IMR-90 (cell line): ENCODE data around the gene CAMTA2. TPM values are rescaled to one million over a fixed set of nuclear protein-coding genes. Genes with fewer than 3 reads are reported as not detected.

Source experiments
- ATAC-seq: fragments of 200-7000 bp; cut with Tn5 transposase; 2 replicates; pipeline ENCODE4 v1.9.1; 2020; ENCODE audit warnings: low read depth, mild to moderate bottlenecking, moderate library complexity
- BruUV-seq: library from RNA; stranded (reverse); fragments of 400-500 nt; replicated peaks from 2 replicates; lab custom pipeline; 2021; lab: Mats Ljungman, UMichigan
- CTCF ChIA-PET: fragments of 300-600 bp; formaldehyde crosslinking; extraction: SDS; loops from one replicate; lab custom pipeline; 2021; ENCODE audit warnings: antibody characterized with exemption; lab: Yijun Ruan, JAX
- POLR2A ChIA-PET: fragments of 300-600 bp; sonication (Branson Sonifier 250); formaldehyde crosslinking; loops from one replicate; lab custom pipeline; 2022; ENCODE audit warnings: antibody characterized with exemption; ENCODE audit not compliant: unreplicated experiment; lab: Charles Lee
- DNase-seq: peaks from one replicate; pipeline ENCODE4 v3.0.0; 2013
- H2AFZ ChIP-seq: replicated peaks from 2 replicates; pipeline ENCODE3; 2013; ENCODE audit warnings: low read length, mild to moderate bottlenecking; ENCODE audit not compliant: poor library complexity
- H2AK5ac ChIP-seq: 2 replicates; pipeline ENCODE4 v1.6.1; 2013; ENCODE audit warnings: low read depth, low read length, inconsistent platforms
- H2AK9ac ChIP-seq: replicated peaks from 2 replicates; pipeline ENCODE3; 2013; ENCODE audit warnings: mild to moderate bottlenecking, low read depth, low read length, moderate library complexity; ENCODE audit not compliant: poor library complexity
- H2BK120ac ChIP-seq: 2 replicates; pipeline ENCODE4 v1.6.1; 2013; ENCODE audit warnings: low read depth, low read length, inconsistent platforms
- H2BK15ac ChIP-seq: 3 replicates; pipeline ENCODE4 v1.6.1; 2013; ENCODE audit warnings: low read depth, low read length, inconsistent platforms
- H2BK20ac ChIP-seq: 2 replicates; pipeline ENCODE4 v1.6.1; 2013; ENCODE audit warnings: low read depth, mild to moderate bottlenecking, inconsistent platforms, low read length, moderate library complexity
- H2BK5ac ChIP-seq: 2 replicates; pipeline ENCODE4 v1.6.1; 2013; ENCODE audit warnings: mild to moderate bottlenecking, low read depth, low read length, inconsistent platforms; ENCODE audit not compliant: poor library complexity, severe bottlenecking
- H3K14ac ChIP-seq: replicated peaks from 2 replicates; pipeline ENCODE4 v1.6.1; 2013; ENCODE audit warnings: low read depth, low read length, inconsistent platforms
- H3K18ac ChIP-seq: 2 replicates; pipeline ENCODE4 v1.6.1; 2013; ENCODE audit warnings: low read depth, low read length, control low read depth
- H3K23ac ChIP-seq: 2 replicates; pipeline ENCODE4 v1.6.1; 2013; ENCODE audit warnings: low read depth, low read length, inconsistent platforms
- H3K27ac ChIP-seq: 2 replicates; pipeline ENCODE4 v1.5.1; 2013; ENCODE audit warnings: mild to moderate bottlenecking, control low read depth, low read length; ENCODE audit not compliant: insufficient read depth
- H3K27me3 ChIP-seq: 2 replicates; pipeline ENCODE4 v1.6.1; 2013; ENCODE audit warnings: low read length; ENCODE audit not compliant: control insufficient read depth, insufficient read depth
- H3K36me3 ChIP-seq: 2 replicates; pipeline ENCODE4 v1.6.1; 2013; ENCODE audit warnings: low read length, mixed read lengths; ENCODE audit not compliant: control insufficient read depth, insufficient read depth
- H3K4ac ChIP-seq: 2 replicates; pipeline ENCODE4 v1.6.1; 2013; ENCODE audit warnings: low read depth, low read length, inconsistent platforms
- H3K4me1 ChIP-seq: 2 replicates; pipeline ENCODE4 v1.6.1; 2013; ENCODE audit warnings: low read length, mixed read lengths; ENCODE audit not compliant: control insufficient read depth, insufficient read depth
- H3K4me2 ChIP-seq: 2 replicates; pipeline ENCODE4 v1.6.1; 2013; ENCODE audit warnings: low read depth, mild to moderate bottlenecking, control low read depth, low read length, moderate library complexity
- H3K4me3 ChIP-seq: 2 replicates; pipeline ENCODE4 v1.5.1; 2013; ENCODE audit warnings: low read depth, mild to moderate bottlenecking, control low read depth, low read length, moderate library complexity; ENCODE audit not compliant: insufficient read depth
- H3K56ac ChIP-seq: 2 replicates; pipeline ENCODE4 v1.6.1; 2013; ENCODE audit warnings: low read length, inconsistent platforms; ENCODE audit not compliant: insufficient read depth; ENCODE audit errors: extremely low read depth
- H3K79me1 ChIP-seq, 2 experiments: 2 replicates each; pipeline ENCODE4 v1.6.1; 2013; ENCODE audit warnings: low read length in 2 of 2, inconsistent platforms in 1 of 2, low read depth in 1 of 2
- H3K9ac ChIP-seq: 2 replicates; pipeline ENCODE4 v1.6.1; 2013; ENCODE audit warnings: low read depth, low read length, control low read depth
- H3K9me1 ChIP-seq: 2 replicates; pipeline ENCODE4 v1.6.1; 2013; ENCODE audit warnings: low read length, inconsistent platforms; ENCODE audit not compliant: insufficient read depth
- H3K9me3 ChIP-seq: 2 replicates; pipeline ENCODE4 v1.6.1; 2013; ENCODE audit warnings: low read length; ENCODE audit not compliant: control insufficient read depth, insufficient read depth
- H4K20me1 ChIP-seq: 2 replicates; pipeline ENCODE4 v1.6.1; 2013; ENCODE audit warnings: low read length, inconsistent platforms; ENCODE audit not compliant: insufficient read depth
- H4K5ac ChIP-seq: 2 replicates; pipeline ENCODE4 v1.6.1; 2013; ENCODE audit warnings: mild to moderate bottlenecking, low read depth, low read length, control low read depth
- H4K8ac ChIP-seq, 2 experiments: 2 replicates each; pipeline ENCODE4 v1.6.1; 2013; ENCODE audit warnings: low read depth in 2 of 2, low read length in 2 of 2, control low read depth in 1 of 2, inconsistent platforms in 1 of 2
- H4K91ac ChIP-seq: 2 replicates; pipeline ENCODE4 v1.6.1; 2013; ENCODE audit warnings: low read depth, low read length, inconsistent platforms; ENCODE audit not compliant: insufficient read depth
- CEBPB ChIP-seq: IDR thresholded peaks from 2 replicates; pipeline ENCODE4 v1.6.1; 2012; ENCODE audit warnings: low read depth, low read length, improper control_type of control experiment
- MXI1 ChIP-seq: IDR thresholded peaks from 2 replicates; pipeline ENCODE4 v1.6.1; 2012; ENCODE audit warnings: low read depth, mild to moderate bottlenecking, low read length, moderate library complexity, borderline replicate concordance
- WGBS, 2 experiments: methylation state at CpG; one replicate each; pipeline versions ENCODE4 v1.1.5 to v1.1.7; 2013; ENCODE audit warnings: missing lambda C conversion rate in 2 of 2; ENCODE audit not compliant: insufficient read length in 1 of 2; ENCODE audit errors: extremely low coverage in 2 of 2; 5-methylcytosine and 5-hydroxymethylcytosine counted together
- dilution Hi-C: fragments of 300-500 bp; cut with HindIII; formaldehyde crosslinking; loops from one replicate; pipeline ENCODE4 v1.14.3; 2018; ENCODE audit warnings: low sequenced_read_pairs; ENCODE audit not compliant: unreplicated experiment
- in situ Hi-C: fragments of 300-500 bp; cut with MboI; formaldehyde crosslinking; loops from 3 replicates; pipeline ENCODE4 v1.14.3; 2019; ENCODE audit warnings: low sequenced_read_pairs, inconsistent platforms, mixed read lengths
- intact Hi-C: fragments of 100-400 bp; cut with micrococcal nuclease; formaldehyde crosslinking; loops from 2 replicates; pipeline ENCODE4 v1.10.0; 2022
- polyA plus RNA-seq, 3 experiments: library from polyadenylated mRNA; depleted of rRNA; stranded (reverse); fragments of >200 nt; gene quantifications; 2 replicates each; pipeline ENCODE4 v1.2.3, GENCODE V29; 2012; ENCODE audit warnings: low replicate concordance in 1 of 3
- total RNA-seq: library from RNA; depleted of rRNA; stranded (reverse); fragments of >200 nt; gene quantifications from 2 replicates; pipeline ENCODE4 v1.2.3, GENCODE V29; 2012

CAMTA2 gene
- total and polyA plus RNA-seq, 2 of the 4 experiments (the other 2 are of a cell fraction) = 1.4 to 54.7 TPM

DNA sequence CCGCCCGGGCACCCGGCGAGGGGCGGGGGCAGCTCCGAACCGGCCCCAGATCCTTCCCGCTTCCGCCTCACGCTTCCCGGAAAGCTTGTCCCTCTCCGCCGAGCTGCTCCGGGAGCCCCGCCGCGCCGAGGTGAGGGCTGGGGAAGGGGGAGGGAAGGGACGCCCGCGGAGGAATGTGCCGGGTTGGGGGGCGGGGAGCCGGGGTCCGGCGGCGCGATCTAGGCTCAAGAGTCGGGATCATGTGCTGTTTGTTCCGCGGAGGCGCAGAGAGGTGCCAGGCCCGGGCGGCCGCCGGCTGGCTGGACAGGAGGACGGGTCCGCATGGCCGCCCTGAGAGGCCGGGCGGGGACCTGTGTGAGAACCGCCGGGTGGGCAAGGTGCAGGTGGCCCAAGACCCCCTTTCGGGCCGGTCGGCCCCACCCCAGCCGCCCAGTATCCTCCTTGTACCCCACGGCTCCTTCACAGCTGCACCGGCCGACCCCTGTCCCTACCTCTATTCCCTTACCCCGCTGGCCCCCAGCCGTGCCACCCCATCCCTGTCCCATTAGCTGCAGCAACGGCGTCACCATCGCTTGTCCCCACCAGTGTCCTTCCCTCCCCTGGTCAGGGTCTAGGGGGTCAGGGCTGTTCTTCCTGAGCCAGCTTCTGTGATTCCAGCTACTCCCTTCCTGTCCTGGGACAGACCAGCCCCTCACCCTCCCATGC is 10.7 kb upstream of the CAMTA2 start:
- H3K4me2 ChIP-seq = peak overlapping the region; percentile 96
- peak overlapping the region; percentile 93 for H3K4ac ChIP-seq
- peak overlapping the region; percentile 91 for H3K23ac ChIP-seq
- peak overlapping the region; percentile 14; the same call in 1 of the 2 replicates for H4K5ac ChIP-seq
- peak overlapping the region in 1 of 2 experiments; percentile 77; a peak in 1 of 4 replicates for H4K8ac ChIP-seq
- peaks cover 21% of the 10 kb centered on the region for H3K4me1 ChIP-seq
- dilution Hi-C loops = no loop called here
- H3K79me1 ChIP-seq = peaks cover 28 to 51% of the 10 kb centered on the region in 2 experiments
- H3K9me3 ChIP-seq = no peaks in the 10 kb centered on the region
- ATAC-seq = peak; percentile 36
- peak overlapping the region; percentile 76 for H3K27ac ChIP-seq
- H3K56ac ChIP-seq = no peak overlapping the region
- intact Hi-C loops = no loop called here
- DNase-seq = no peak
- 0% methylated on average over 18 of the region's 55 CpGs; no CpG with 5 or more reads in 1 of the 2 experiments for WGBS, 2 experiments
- BruUV-seq = no TSS peak
- peak; percentile 70; the same call in 1 of the 2 replicates for TF ChIP-seq MXI1
- no peak for TF ChIP-seq CEBPB
- peak overlapping the region; percentile 97 for H2AK9ac ChIP-seq
- H2BK5ac ChIP-seq = peak overlapping the region; percentile 78
- ChIA-PET POLR2A (interaction anchor here (0.6 to 0.8 kb wide), 2 partner anchors 50 to 768 kb away, joined by 7 to 11 read pairs; partner anchors contain the start of gene PFN1), CTCF (interaction anchor here (1.1 to 1.2 kb wide), 2 partner anchors 12 kb away, joined by 3 read pairs; no protein-coding TSS in a partner anchor)
- peaks cover 18% of the 10 kb centered on the region for H3K9me1 ChIP-seq
- peak overlapping the region; percentile 89 for H3K9ac ChIP-seq
- 0 out of 3 replicates have a peak overlapping the region, but pooled peaks have one; percentile 7 for H2BK15ac ChIP-seq
- peaks cover 26% of the 10 kb centered on the region for H4K20me1 ChIP-seq
- peak overlapping the region; percentile 92 for H2AFZ ChIP-seq
- peak overlapping the region; percentile 91 for H2AK5ac ChIP-seq
- H2BK120ac ChIP-seq = no peak overlapping the region
- in situ Hi-C loops = no loop called here
- H3K27me3 ChIP-seq = no peaks in the 10 kb centered on the region
- H3K18ac ChIP-seq = peak overlapping the region; percentile 42
- H4K91ac ChIP-seq = peak overlapping the region; percentile 82
- peaks cover 23% of the 10 kb centered on the region for H3K36me3 ChIP-seq
- H3K14ac ChIP-seq = peak overlapping the region; percentile 88
- peak overlapping the region; percentile 96 for H3K4me3 ChIP-seq
- no peak overlapping the region for H2BK20ac ChIP-seq
